ENCODE results near the gene KCNH5.

Gene KCNH5, protein sequence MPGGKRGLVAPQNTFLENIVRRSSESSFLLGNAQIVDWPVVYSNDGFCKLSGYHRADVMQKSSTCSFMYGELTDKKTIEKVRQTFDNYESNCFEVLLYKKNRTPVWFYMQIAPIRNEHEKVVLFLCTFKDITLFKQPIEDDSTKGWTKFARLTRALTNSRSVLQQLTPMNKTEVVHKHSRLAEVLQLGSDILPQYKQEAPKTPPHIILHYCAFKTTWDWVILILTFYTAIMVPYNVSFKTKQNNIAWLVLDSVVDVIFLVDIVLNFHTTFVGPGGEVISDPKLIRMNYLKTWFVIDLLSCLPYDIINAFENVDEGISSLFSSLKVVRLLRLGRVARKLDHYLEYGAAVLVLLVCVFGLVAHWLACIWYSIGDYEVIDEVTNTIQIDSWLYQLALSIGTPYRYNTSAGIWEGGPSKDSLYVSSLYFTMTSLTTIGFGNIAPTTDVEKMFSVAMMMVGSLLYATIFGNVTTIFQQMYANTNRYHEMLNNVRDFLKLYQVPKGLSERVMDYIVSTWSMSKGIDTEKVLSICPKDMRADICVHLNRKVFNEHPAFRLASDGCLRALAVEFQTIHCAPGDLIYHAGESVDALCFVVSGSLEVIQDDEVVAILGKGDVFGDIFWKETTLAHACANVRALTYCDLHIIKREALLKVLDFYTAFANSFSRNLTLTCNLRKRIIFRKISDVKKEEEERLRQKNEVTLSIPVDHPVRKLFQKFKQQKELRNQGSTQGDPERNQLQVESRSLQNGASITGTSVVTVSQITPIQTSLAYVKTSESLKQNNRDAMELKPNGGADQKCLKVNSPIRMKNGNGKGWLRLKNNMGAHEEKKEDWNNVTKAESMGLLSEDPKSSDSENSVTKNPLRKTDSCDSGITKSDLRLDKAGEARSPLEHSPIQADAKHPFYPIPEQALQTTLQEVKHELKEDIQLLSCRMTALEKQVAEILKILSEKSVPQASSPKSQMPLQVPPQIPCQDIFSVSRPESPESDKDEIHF
- long read RNA-seq, donor 1 = 0 reads
- long read RNA-seq, donor 2 = 0 reads
- long read RNA-seq, donor 3 = 0 reads
- long read RNA-seq, donor 4 = 0 reads
- long read RNA-seq, donor 5 = 0 reads
- long read RNA-seq, donor 6 = 0 reads
- long read RNA-seq, donor 7 = 0 reads
- long read RNA-seq, donor 8 = 0 reads

DNA sequence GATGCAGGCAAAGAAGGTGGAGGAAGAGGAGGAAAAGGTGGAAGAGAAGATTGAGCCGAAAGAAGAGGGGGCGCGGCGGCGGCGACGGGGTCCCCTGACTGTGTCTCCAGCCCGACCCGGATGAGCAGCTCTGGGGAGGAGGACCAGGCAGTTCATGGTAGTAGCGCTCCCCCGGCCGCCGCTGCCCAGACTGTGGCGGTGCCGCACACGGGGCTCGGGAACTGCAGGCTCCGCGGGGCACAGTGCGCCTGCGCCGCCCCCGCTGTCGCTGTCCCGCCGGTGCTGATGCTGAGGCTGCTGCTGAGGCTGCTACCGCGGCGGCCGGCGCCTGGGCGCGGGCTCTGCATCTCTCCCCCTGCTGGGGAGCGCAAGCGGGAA, at the start of gene KCNH5:
Gene KCNH5 (minus strand): TSS at position 225 of the 378 bp plus-strand sequence. CDS start 272 bp downstream, outside the sequence.
- DNase-seq = peak; percentile 67

DNA sequence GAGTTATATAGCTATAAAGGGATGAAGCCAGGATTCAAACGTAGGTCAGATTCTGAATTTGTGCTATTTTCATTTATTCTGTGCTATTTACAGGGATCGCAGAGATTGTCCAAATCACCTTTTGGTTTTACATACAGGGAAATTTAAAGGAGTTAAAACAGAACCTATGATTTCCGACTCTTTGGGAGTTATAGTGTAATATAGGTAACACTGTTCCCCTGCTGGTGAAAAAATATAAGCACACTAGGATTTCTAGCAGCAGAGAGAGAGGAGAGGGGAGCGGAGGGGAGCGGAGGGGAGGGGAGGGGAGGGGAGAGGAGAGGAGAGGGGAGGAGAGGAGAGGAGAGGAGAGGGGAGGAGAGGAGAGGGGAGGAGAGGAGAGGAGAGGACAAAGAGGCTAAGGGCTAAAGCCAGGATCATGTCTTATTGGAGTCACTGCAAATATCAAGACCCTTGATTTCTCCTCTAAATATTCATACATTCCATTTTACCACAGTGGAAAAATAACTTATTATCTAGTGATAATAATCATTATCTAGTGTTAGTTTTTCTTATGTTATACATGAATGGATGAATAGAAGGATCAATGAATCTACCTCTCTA, 46.2 kb upstream of the KCNH5 start:
- no peak for DNase-seq

DNA sequence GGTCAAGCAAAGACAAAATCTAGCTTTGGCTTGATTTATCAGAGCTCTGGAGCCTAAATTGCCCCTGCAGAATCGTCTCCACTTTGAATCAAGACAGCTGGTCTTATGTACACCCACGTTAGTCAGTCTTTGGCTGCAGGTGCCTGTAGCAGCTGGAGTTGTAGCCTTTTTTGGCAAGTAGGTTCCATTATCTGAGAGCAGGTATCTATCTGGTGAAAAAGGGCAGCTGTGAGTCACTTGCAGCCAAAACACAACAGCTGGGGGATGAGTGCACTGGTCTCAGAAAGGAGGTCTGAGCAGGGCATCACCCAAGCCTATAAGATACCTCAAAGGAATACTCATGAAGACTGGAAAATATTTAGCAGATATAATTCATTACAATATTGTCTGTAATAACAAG, 43.6 kb upstream of the KCNH5 start:
- no peak for DNase-seq

- no peak for DNase-seq
These were observed 33.3 kb upstream of the KCNH5 start for GRCh38 chr14:63078569-63078968.

DNA sequence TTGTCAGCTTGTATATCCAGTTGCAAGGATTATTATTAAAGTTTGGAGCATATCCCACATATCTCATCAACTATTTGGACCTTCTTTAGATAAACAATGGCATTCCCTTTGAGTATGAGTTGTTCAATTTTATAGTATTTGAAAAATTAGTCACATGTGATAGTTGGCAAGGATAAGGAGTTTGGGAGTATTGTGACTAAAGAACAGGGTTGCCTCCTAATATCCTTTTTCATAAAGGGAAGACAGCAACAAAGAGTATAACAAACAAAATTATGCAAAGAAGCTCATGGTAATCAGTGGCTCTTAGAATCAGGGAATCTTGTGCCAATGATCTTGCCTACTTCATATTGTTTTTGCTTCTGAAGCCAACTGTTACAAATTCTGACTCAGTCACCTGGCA, 31.2 kb upstream of the KCNH5 start:
- no peak for DNase-seq

- no peak for DNase-seq
These were observed 10.4 kb upstream of the KCNH5 start for GRCh38 chr14:63055631-63056030.

- DNase-seq = no peak
These were observed 6.7 kb upstream of the KCNH5 start for GRCh38 chr14:63051992-63052391.

- no peak for DNase-seq
These were observed 6.0 kb upstream of the KCNH5 start for GRCh38 chr14:63051301-63051700.

GRCh38 chr14:63050694-63051093, 5.4 kb upstream of the KCNH5 start:
- DNase-seq = no peak

DNA sequence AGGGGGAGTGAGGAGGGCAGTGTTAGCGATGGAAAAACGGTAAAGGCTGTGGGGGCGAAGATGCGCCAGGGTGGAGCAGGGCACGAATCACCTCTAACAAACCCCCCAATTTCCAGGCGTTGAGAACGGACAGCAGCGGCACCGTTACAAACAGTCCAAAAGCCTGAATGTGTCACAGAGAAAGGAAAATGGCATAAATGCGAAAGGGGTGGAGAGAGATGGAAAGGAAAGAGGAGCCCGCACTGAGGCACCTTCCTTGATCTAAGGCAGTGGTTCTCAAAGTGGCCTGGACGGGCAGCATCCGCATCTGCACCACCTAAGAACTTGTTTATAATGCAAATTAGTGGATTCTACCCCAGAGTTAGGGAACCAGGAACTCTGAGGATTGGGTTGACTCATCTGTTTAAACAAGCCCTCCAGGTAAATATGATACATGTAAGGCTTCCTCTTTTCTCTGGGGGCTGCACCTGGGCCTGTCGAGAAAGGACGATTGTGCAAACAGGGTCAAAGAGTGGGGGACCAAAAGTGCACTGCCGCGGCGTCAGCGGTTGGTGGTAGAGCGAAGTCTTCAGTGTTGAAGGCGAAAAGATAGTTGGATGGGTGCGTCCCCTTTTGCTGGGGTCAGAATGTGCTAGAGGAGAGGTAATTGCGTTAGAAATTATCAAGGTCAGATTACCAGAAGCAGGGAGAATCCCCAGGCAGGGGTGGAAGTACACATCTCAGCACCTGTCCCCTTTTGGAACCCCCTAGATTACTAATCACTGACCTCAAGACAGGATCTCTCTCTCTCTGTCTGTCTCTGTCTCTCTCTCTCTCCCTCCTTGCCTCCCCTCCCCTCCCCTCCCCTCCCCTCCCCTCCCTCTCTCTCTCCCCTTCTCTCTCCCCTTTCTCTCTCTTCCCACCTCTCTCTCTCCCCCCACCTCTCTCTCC, 1.3 kb upstream of the KCNH5 start:
- no peak for DNase-seq

- DNase-seq = peak; percentile 78
These were observed 508 bp upstream of the KCNH5 start for GRCh38 chr14:63045612-63046320.

GRCh38 chr14:63039866-63040265, 5.4 kb downstream of the KCNH5 start:
- no peak for DNase-seq

GRCh38 chr14:63032641-63033040, 12.6 kb downstream of the KCNH5 start:
- DNase-seq = no peak

DNA sequence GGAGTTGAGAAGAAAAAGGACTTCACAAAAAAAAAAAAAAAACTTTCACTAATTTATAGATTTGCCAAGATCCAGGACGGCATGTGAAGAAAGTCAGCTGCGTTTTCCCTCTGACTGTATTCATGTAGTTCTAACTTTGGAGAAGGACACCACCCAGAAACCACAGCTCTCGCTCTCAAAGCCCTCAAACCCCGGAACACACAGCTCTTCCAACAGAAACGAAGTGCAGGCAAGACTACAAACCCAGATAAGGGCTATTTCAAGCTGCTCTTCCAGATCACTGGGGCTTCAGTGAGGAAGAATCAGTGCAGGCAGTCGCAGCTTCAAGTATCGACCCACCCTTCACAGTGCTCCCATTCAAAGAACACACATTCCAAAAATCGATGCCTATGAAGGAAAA, 13.2 kb downstream of the KCNH5 start:
- DNase-seq = no peak

GRCh38 chr14:63030113-63030512, 15.1 kb downstream of the KCNH5 start:
- DNase-seq = no peak

DNA sequence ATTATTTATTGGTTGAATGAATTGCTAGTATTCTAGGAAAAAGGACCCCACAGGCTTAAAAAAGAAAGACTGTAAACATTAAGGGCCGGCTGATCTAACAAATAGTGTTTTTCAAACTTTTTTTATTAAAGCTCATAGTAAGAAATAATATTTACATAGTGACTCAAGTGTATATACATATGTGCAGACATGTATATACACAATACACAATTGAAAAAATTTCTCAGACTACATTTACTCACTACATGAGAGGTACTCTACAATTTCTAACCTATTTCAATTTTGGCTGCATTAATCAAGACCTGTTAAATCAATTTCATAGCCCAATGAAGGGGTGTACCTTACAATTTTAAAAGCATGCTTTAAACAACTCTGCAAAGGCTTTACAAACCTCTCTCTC, 17.5 kb downstream of the KCNH5 start:
- DNase-seq = no peak

GRCh38 chr14:63026491-63026890, 18.8 kb downstream of the KCNH5 start:
- no peak for DNase-seq

DNA sequence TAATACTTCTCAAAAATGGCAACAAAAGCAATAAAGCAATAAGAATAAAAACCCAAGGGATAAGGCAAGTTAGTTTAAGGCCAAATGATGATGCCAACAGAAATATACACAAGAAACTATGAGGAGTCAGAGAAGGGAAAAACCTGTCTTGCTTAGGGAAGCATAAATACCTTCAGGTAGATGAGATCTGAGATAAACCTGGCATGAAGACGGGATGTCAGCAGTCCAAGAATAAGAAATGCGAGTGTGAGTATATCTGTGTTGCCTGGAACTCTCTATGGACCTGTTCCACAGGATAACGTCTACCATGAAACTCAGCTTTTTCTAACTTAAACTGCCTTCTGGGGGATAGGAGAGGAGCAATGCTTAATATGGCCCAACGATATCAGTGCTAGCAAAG, 30.6 kb downstream of the KCNH5 start:
- no peak for DNase-seq

GRCh38 chr14:63012171-63012570, 33.1 kb downstream of the KCNH5 start:
- no peak for DNase-seq

GRCh38 chr14:63011623-63012022, 33.6 kb downstream of the KCNH5 start:
- DNase-seq = no peak

DNA sequence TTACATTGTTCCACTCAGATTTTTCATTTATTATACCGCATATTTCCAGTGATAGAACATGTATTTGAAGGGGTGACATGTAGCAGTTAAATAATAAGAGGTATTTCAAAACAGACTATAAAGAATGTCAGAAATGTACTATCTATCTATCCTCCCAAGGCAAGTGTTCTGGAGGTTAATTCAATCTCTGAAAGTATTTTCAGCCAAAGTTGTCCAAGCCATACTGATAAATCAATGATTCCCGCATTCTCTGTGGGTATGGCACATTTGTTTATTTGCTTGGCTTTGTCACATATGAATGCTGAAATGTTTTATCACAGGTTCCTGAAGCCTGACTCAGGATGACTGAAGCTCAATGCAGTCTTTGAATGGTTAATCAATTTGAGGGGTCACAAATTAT, 35.8 kb downstream of the KCNH5 start:
- no peak for DNase-seq
